Measurements from ENCODE around the gene COL9A1.

Gene COL9A1

GRCh38 chr6:70225055-70225454 is 77.8 kb downstream of the COL9A1 start:
- DNase-seq (ENCODE audit: low spot score) = no peak

- no peak for DNase-seq (ENCODE audit: low spot score)
Observed at GRCh38 chr6:70222439-70222749, 80.5 kb downstream of the COL9A1 start.

- DNase-seq (ENCODE audit: low spot score) = no peak
Observed at GRCh38 chr6:70221715-70222438, 81.0 kb downstream of the COL9A1 start.

- DNase-seq (ENCODE audit: low spot score) = no peak
Observed at GRCh38 chr6:70221025-70221714, 81.7 kb downstream of the COL9A1 start.

GRCh38 chr6:70219943-70220613 is 82.8 kb downstream of the COL9A1 start:
- DNase-seq (ENCODE audit: low spot score) = no peak

GRCh38 chr6:70216767-70217166 is 86.1 kb downstream of the COL9A1 start:
- no peak for DNase-seq (ENCODE audit: low spot score)

- no peak for DNase-seq (ENCODE audit: low spot score)
Observed at GRCh38 chr6:70215460-70216108, 87.3 kb downstream of the COL9A1 start.

GRCh38 chr6:70210462-70210861 is 92.4 kb downstream of the COL9A1 start:
- DNase-seq (ENCODE audit: low spot score) = no peak

- DNase-seq (ENCODE audit: low spot score) = no peak
Observed at GRCh38 chr6:70208235-70208790, 94.6 kb downstream of the COL9A1 start.

- no peak for DNase-seq (ENCODE audit: low spot score)
Observed at GRCh38 chr6:70198785-70199184, 104.1 kb downstream of the COL9A1 start.

- no peak for DNase-seq (ENCODE audit: low spot score)
Observed at GRCh38 chr6:70196531-70196930, 106.4 kb downstream of the COL9A1 start.

GRCh38 chr6:70194421-70194820 is 108.5 kb downstream of the COL9A1 start:
- no peak for DNase-seq (ENCODE audit: low spot score)

GRCh38 chr6:70188202-70188601 is 114.7 kb downstream of the COL9A1 start:
- DNase-seq (ENCODE audit: low spot score) = no peak

- no peak for DNase-seq (ENCODE audit: low spot score)
Observed at GRCh38 chr6:70186461-70186860, 116.4 kb downstream of the COL9A1 start.

- no peak for DNase-seq (ENCODE audit: low spot score)
Observed at GRCh38 chr6:70184723-70185122, 118.2 kb downstream of the COL9A1 start.

GRCh38 chr6:70183538-70183937 is 119.3 kb downstream of the COL9A1 start:
- no peak for DNase-seq (ENCODE audit: low spot score)

- no peak for DNase-seq (ENCODE audit: low spot score)
Observed at GRCh38 chr6:70180901-70181599, 121.8 kb downstream of the COL9A1 start.

- DNase-seq (ENCODE audit: low spot score) = no peak
Observed at GRCh38 chr6:70180183-70180900, 122.5 kb downstream of the COL9A1 start.

GRCh38 chr6:70176842-70177550 is 125.9 kb downstream of the COL9A1 start:
- no peak for DNase-seq (ENCODE audit: low spot score)

GRCh38 chr6:70175770-70176169 is 127.1 kb downstream of the COL9A1 start:
- DNase-seq (ENCODE audit: low spot score) = no peak

GRCh38 chr6:70172252-70172651 is 130.6 kb downstream of the COL9A1 start:
- DNase-seq (ENCODE audit: low spot score) = no peak
